Measurements from ENCODE around the gene PROCA1.

The PROCA1 gene

GRCh38 chr17:28733346-28733745 lies 21.7 kb upstream of the PROCA1 start:
- Histone ChIP-seq H2AFZ (no peak overlapping the region), H3K27ac (no peak overlapping the region), H3K9ac (no peak overlapping the region), H3K79me2 (no peaks in the 10 kb centered on the region), H3K36me3 (ENCODE audit: control insufficient read depth, insufficient read depth, low read length) (no peaks in the 10 kb centered on the region), H3K4me1 (no peaks in the 10 kb centered on the region), H3K4me2 (ENCODE audit: low read length) (no peak overlapping the region), H3K9me3 (ENCODE audit: control insufficient read depth, low read length) (no peaks in the 10 kb centered on the region), H3K27me3 (ENCODE audit: control insufficient read depth, insufficient read depth, low read length) (no peaks in the 10 kb centered on the region), H3K4me3 (ENCODE audit: low read depth, low read length) (no peak overlapping the region)
- no peak for TF ChIP-seq CTCF (IDR thresholded peaks at IDR 0.05)

GRCh38 chr17:28729950-28730330 lies 18.3 kb upstream of the PROCA1 start:
- Histone ChIP-seq H3K9ac (no peak overlapping the region), H3K27me3 (ENCODE audit: control insufficient read depth, insufficient read depth, low read length) (no peaks in the 10 kb centered on the region), H3K79me2 (no peaks in the 10 kb centered on the region), H3K36me3 (ENCODE audit: control insufficient read depth, insufficient read depth, low read length) (no peaks in the 10 kb centered on the region), H2AFZ (no peak overlapping the region), H3K4me2 (ENCODE audit: low read length) (no peak overlapping the region), H3K27ac (no peak overlapping the region), H3K4me1 (peaks cover 18% of the 10 kb centered on the region), H3K4me3 (ENCODE audit: low read depth, low read length) (no peak overlapping the region), H3K9me3 (ENCODE audit: control insufficient read depth, low read length) (no peaks in the 10 kb centered on the region)
- no peak for TF ChIP-seq CTCF (IDR thresholded peaks at IDR 0.05)

GRCh38 chr17:28728364-28729200 lies 16.9 kb upstream of the PROCA1 start, which contains the start of gene NEK8:
NEK8 (plus strand) TSS chr17:28728788; CDS start chr17:28728814, 26 bp downstream.
- H3K4me1 ChIP-seq, result peaks cover 18% of the 10 kb centered on the region
- peak within 1 kb of the TSS; percentile 92 for H3K4me3 ChIP-seq (ENCODE audit: low read depth, low read length)
- H3K27ac ChIP-seq, result peak within 1 kb of the TSS; percentile 95
- no peaks in the 10 kb centered on the region for H3K9me3 ChIP-seq (ENCODE audit: control insufficient read depth, low read length)
- no peak for TF ChIP-seq CTCF (IDR thresholded peaks at IDR 0.05)
- H2AFZ ChIP-seq, result peak within 1 kb of the TSS; percentile 99
- no peaks in the 10 kb centered on the region for H3K79me2 ChIP-seq
- H3K4me2 ChIP-seq (ENCODE audit: low read length), result peak within 1 kb of the TSS; percentile 100
- no peaks in the 10 kb centered on the region for H3K36me3 ChIP-seq (ENCODE audit: control insufficient read depth, insufficient read depth, low read length)
- peak within 1 kb of the TSS; percentile 74 for H3K9ac ChIP-seq
- H3K27me3 ChIP-seq (ENCODE audit: control insufficient read depth, insufficient read depth, low read length), result no peaks in the 10 kb centered on the region

- Histone ChIP-seq H3K79me2 (no peaks in the 10 kb centered on the region), H3K27ac (peak overlapping the region; percentile 95), H3K4me1 (peaks cover 21% of the 10 kb centered on the region), H3K4me3 (ENCODE audit: low read depth, low read length) (peak overlapping the region; percentile 92), H3K27me3 (ENCODE audit: control insufficient read depth, insufficient read depth, low read length) (no peaks in the 10 kb centered on the region), H3K9ac (no peak overlapping the region), H3K36me3 (ENCODE audit: control insufficient read depth, insufficient read depth, low read length) (no peaks in the 10 kb centered on the region), H3K9me3 (ENCODE audit: control insufficient read depth, low read length) (no peaks in the 10 kb centered on the region), H3K4me2 (ENCODE audit: low read length) (peak overlapping the region; percentile 100), H2AFZ (peak overlapping the region; percentile 99)
- TF ChIP-seq CTCF (IDR thresholded peaks at IDR 0.05), result peak; percentile 100
These were observed 15.2 kb upstream of the PROCA1 start for GRCh38 chr17:28726627-28727491.
